K562 (cell line): ENCODE data around the gene PODN. TPM values are rescaled to one million over a fixed set of nuclear protein-coding genes. Genes with fewer than 3 reads are reported as not detected.

Source experiments
- ATAC-seq: fragments of 200-7000 bp; cut with Tn5 transposase; 3 replicates; pipeline ENCODE4 v1.9.1; 2020; ENCODE audit warnings: moderate library complexity
- BruUV-seq: library from RNA; stranded (reverse); fragments of 400-500 nt; replicated peaks from 2 replicates; lab custom pipeline; 2021; lab: Mats Ljungman, UMichigan
- CTCF ChIA-PET: fragments of 300-600 bp; formaldehyde crosslinking; extraction: SDS; loops from one replicate; lab custom pipeline; 2021; ENCODE audit warnings: low intra/inter-chr PET ratio; lab: Yijun Ruan, JAX
- POLR2A ChIA-PET: fragments of 300-600, 350-650 bp; sonication (Branson Sonifier 250); formaldehyde crosslinking; extraction: SDS; loops from one replicate; lab custom pipeline; 2021; ENCODE audit warnings: antibody characterized with exemption, inconsistent platforms; lab: Yijun Ruan, JAX
- DNase-seq, 4 experiments: peaks; one replicate each; pipeline versions ENCODE4 v3.0.0 to v3.0.0-alpha.2; 2011 to 2018; ENCODE audit warnings: low spot score in 3 of 4, mixed read lengths in 3 of 4; ENCODE audit errors: extremely low read depth in 1 of 4
- FAIRE-seq: peaks from 2 replicates; lab custom pipeline; 2011; peaks lifted over from hg19 to GRCh38; lab: Jason Lieb, UNC
- H2AFZ ChIP-seq: 2 replicates; pipeline ENCODE4 v1.6.0; 2011; ENCODE audit warnings: low read depth, low read length, control low read depth, inconsistent platforms
- H3K27ac ChIP-seq: fragments of 200-600 bp; 3 replicates; pipeline ENCODE4 v1.8.0; 2011; ENCODE audit warnings: low read depth, mild to moderate bottlenecking, control low read depth, inconsistent platforms, low read length, moderate library complexity, mixed read lengths; ENCODE audit errors: extremely low read depth
- H3K27me3 ChIP-seq, 2 experiments: fragments of 300-600 bp in 1 of 2; 2 replicates in 1 of 2; 3 replicates in 1 of 2; pipeline versions ENCODE4 v1.6.0 to v1.8.0; 2011; ENCODE audit warnings: inconsistent platforms in 2 of 2, low read length in 2 of 2, mild to moderate bottlenecking in 1 of 2, mixed read lengths in 1 of 2, moderate library complexity in 1 of 2; ENCODE audit not compliant: control insufficient read depth in 2 of 2, insufficient read depth in 2 of 2
- H3K36me3 ChIP-seq: fragments of 300-600 bp; 3 replicates; pipeline ENCODE4 v1.8.0; 2011; ENCODE audit warnings: mild to moderate bottlenecking, low read length, inconsistent platforms; ENCODE audit not compliant: control insufficient read depth, insufficient read depth
- H3K4me1 ChIP-seq, 2 experiments: fragments of 200-600 bp in 1 of 2; replicated peaks in 1 of 2; 2 replicates in 1 of 2; 3 replicates in 1 of 2; pipeline versions ENCODE4 v1.5.1 to v1.8.0; 2011; ENCODE audit warnings: inconsistent platforms in 2 of 2, low read length in 2 of 2, mild to moderate bottlenecking in 1 of 2, mixed read lengths in 1 of 2, moderate library complexity in 1 of 2; ENCODE audit not compliant: control insufficient read depth in 2 of 2, insufficient read depth in 2 of 2
- H3K4me2 ChIP-seq: 2 replicates; pipeline ENCODE4 v1.6.1; 2011; ENCODE audit warnings: low read length, control low read depth, inconsistent platforms, mixed read lengths; ENCODE audit not compliant: insufficient read depth
- H3K4me3 ChIP-seq: fragments of 200-600 bp; sonication (generic), shearing (Covaris generic); 2 replicates; pipeline ENCODE4 v1.5.1; 2016; ENCODE audit warnings: control low read depth, inconsistent platforms
- H3K79me2 ChIP-seq: fragments of 200-600 bp; 3 replicates; pipeline ENCODE4 v1.8.0; 2011; ENCODE audit warnings: low read length, inconsistent platforms; ENCODE audit not compliant: control insufficient read depth, insufficient read depth
- H3K9ac ChIP-seq, 2 experiments: 2 replicates each; pipeline versions ENCODE4 v1.6.0 to v1.6.1; 2011; ENCODE audit warnings: low read depth in 2 of 2, low read length in 2 of 2, control low read depth in 1 of 2, inconsistent platforms in 1 of 2, mild to moderate bottlenecking in 1 of 2, mixed read lengths in 1 of 2; ENCODE audit not compliant: insufficient read depth in 1 of 2
- H3K9me1 ChIP-seq: one replicate; pipeline ENCODE4 v1.6.0; 2011; ENCODE audit warnings: inconsistent platforms, mild to moderate bottlenecking, low read length, moderate library complexity; ENCODE audit not compliant: control insufficient read depth, insufficient read depth
- H3K9me3 ChIP-seq: replicated peaks from 2 replicates; pipeline ENCODE4 v1.5.1; 2011; ENCODE audit warnings: low read depth, low read length, inconsistent platforms; ENCODE audit not compliant: control insufficient read depth, insufficient read depth
- H4K20me1 ChIP-seq: replicated peaks from 2 replicates; pipeline ENCODE4 v1.6.1; 2011; ENCODE audit warnings: low read length, inconsistent platforms, mixed read lengths; ENCODE audit not compliant: control insufficient read depth, insufficient read depth
- BRD9 ChIP-seq: fragments of 450-650 bp; IDR thresholded peaks from 2 replicates; pipeline ENCODE4 v1.6.1; 2018; ENCODE audit warnings: low read depth; ENCODE audit not compliant: partially characterized antibody
- BRF1 ChIP-seq: IDR thresholded peaks from 3 replicates; pipeline ENCODE4 v1.6.1; 2011; ENCODE audit warnings: borderline replicate concordance, mild to moderate bottlenecking; ENCODE audit not compliant: insufficient read length; ENCODE audit errors: extremely low read depth
- CBX1 ChIP-seq: sonication (generic); IDR thresholded peaks from 2 replicates; pipeline ENCODE4 v1.6.1; 2016; ENCODE audit warnings: antibody characterized with exemption, low read depth, mild to moderate bottlenecking
- CCNT2 ChIP-seq: IDR thresholded peaks from 2 replicates; pipeline ENCODE4 v1.6.1; 2011; ENCODE audit warnings: borderline replicate concordance, low read depth, mild to moderate bottlenecking, moderate library complexity, mixed read lengths, low read length; ENCODE audit not compliant: insufficient read length; ENCODE audit errors: extremely low read depth
- E2F3 ChIP-seq: fragments of 250-450 bp; sonication (Bioruptor Pico); IDR thresholded peaks from 2 replicates; pipeline ENCODE4 v1.4.0; 2020; ENCODE audit warnings: mild to moderate bottlenecking
- EWSR1 ChIP-seq: fragments of 450-650 bp; IDR thresholded peaks from 2 replicates; pipeline ENCODE4 v1.6.1; 2018; ENCODE audit warnings: borderline replicate concordance, mild to moderate bottlenecking, low read depth, moderate library complexity; ENCODE audit not compliant: partially characterized antibody
- GATAD2B ChIP-seq: fragments of 450-650 bp; IDR thresholded peaks from 2 replicates; pipeline ENCODE4 v1.6.1; 2017; ENCODE audit warnings: mild to moderate bottlenecking, borderline replicate concordance
- MXI1 ChIP-seq: IDR thresholded peaks from 2 replicates; pipeline ENCODE4 v1.6.1; 2011; ENCODE audit warnings: low read depth, mild to moderate bottlenecking, improper control_type of control experiment, low read length
- NBN ChIP-seq: fragments of 450-650 bp; IDR thresholded peaks from 2 replicates; pipeline ENCODE4 v1.6.1; 2016; ENCODE audit warnings: low read depth, mild to moderate bottlenecking
- PHF8 ChIP-seq: fragments of 200-600 bp; sonication (generic); IDR thresholded peaks from 2 replicates; pipeline ENCODE4 v1.6.1; 2012; ENCODE audit warnings: mixed run types, mild to moderate bottlenecking, inconsistent platforms, low read length, moderate library complexity, borderline replicate concordance
- SRF ChIP-seq, 2 experiments: fragments of 250-450, 450-650 bp in 1 of 2; sonication (Bioruptor Pico) in 1 of 2; sonication (generic) in 1 of 2; formaldehyde crosslinking; IDR thresholded peaks; 2 replicates each; pipeline versions ENCODE4 v1.5.0 to v1.5.1; 2020 to 2022; ENCODE audit warnings: mild to moderate bottlenecking in 1 of 2, missing genetic modification reagents in 1 of 2
- TARDBP ChIP-seq: fragments of 450-650 bp; IDR thresholded peaks from 2 replicates; pipeline ENCODE4 v1.6.1; 2016
- TFAM ChIP-seq: fragments of 250-450 bp; sonication (Bioruptor Pico); conservative IDR thresholded peaks from 2 replicates; pipeline ENCODE4 v1.5.0; 2021; ENCODE audit warnings: mild to moderate bottlenecking, moderate library complexity
- ZNF282 ChIP-seq: sonication (generic); formaldehyde crosslinking; IDR thresholded peaks from 2 replicates; pipeline ENCODE4 v1.8.1; 2023; ENCODE audit warnings: missing genetic modification reagents
- ZNF589 ChIP-seq: fragments of 200-800 bp; sonication (Bioruptor generic); IDR thresholded peaks from 2 replicates; pipeline ENCODE4 v1.6.1; 2016; ENCODE audit warnings: low read depth, missing genetic modification characterization, missing compliant biosample characterization
- WGBS: fragments of 100-300 bp; shearing (Covaris generic); methylation state at CpG from one replicate; pipeline ENCODE4 v1.1.6; 2016; ENCODE audit warnings: low coverage, mixed read lengths; ENCODE audit not compliant: insufficient coverage; ENCODE audit errors: missing lambda C conversion rate; 5-methylcytosine and 5-hydroxymethylcytosine counted together
- in situ Hi-C: fragments of 300-500 bp; cut with MboI; formaldehyde crosslinking; loops from 4 replicates; pipeline ENCODE4 v1.15.0; 2018; ENCODE audit warnings: inconsistent platforms, mixed read lengths
- intact Hi-C: fragments of 100-400 bp; cut with micrococcal nuclease; formaldehyde crosslinking; loops from 2 replicates; pipeline ENCODE4 v1.14.2; 2022
- polyA plus RNA-seq, 8 experiments: library from polyadenylated mRNA; depleted of rRNA in 4 of 8; stranded (reverse) in 5 of 8; unstranded in 3 of 8; fragments of >200 nt; fragmentation: Nextera tagmentation in 2 of 8; fragmentation: Illumina TruSeq in 1 of 8; extraction: Ambion mirVana in 2 of 8; extraction: Trizol in 1 of 8; gene quantifications; 2 replicates each; pipeline versions ENCODE4 v1.2.1 to v1.2.3, GENCODE V29; 2011 to 2014; ENCODE audit warnings: inconsistent platforms in 1 of 8, missing spikeins in 1 of 8
- total RNA-seq, 7 experiments: library from RNA; depleted of rRNA in 6 of 7; stranded (reverse); fragments of >200 nt in 6 of 7; fragmentation: Illumina TruSeq in 2 of 7; extraction: Trizol in 2 of 7; gene quantifications; 2 replicates each; pipeline versions ENCODE4 v1.2.1 to v1.2.3, GENCODE V29; 2011 to 2021; ENCODE audit warnings: low replicate concordance in 1 of 7
- TF ChIP-seq, protein P1 (sequence below): fragments of 450-650 bp; conservative IDR thresholded peaks from 2 replicates; pipeline ENCODE4 v1.6.1; 2016; ENCODE audit warnings: missing genetic modification characterization, low read depth, mild to moderate bottlenecking, missing compliant biosample characterization, moderate library complexity

The PODN gene
- total and polyA plus RNA-seq, 9 of the 15 experiments (the other 6 are each of a cell fraction or from before 2014, with no cell fraction given): not detected

DNA sequence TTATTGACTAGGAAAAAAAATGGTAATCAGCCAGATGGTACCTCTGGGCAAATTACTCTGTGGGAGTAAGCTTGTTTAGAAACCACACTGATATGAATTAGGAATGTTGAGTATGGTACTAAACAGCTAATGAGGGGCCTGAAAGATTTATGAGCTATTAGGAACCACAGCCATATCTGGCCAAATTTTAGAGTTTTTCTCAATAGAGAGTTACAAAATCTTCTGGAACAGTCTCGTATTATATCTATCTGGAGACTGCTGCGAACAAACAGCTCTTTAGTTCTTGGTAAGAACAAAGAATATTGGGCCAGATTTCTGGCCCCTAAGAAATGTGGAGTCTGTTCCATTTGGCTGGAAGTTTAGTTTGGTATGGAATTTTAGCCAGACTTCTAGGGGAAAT is 4.9 kb upstream of the PODN start (continued):
- TF ChIP-seq PHF8 (no peak), TARDBP (no peak), E2F3 (CRISPR knock-in tag) (no peak)

DNA sequence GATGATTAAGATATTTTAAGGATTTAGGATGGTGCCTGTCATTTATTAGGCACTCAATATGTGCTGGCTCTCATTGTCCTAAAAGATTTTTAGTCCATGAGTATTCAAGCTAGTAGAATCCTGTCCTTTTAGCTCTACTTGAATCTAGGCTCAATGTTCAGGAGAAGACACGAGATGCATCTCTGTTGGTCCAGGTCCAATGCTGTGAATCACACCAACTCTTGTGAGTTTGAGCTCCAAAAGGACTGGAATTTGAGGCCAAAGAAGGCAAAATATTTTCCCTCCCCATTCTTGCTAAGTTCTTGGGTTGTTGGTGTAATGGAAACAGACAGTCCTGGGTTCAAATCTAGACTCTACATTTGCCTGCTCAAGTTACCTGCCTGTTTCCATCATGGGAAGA is 1.4 kb upstream of the PODN start:
- Histone ChIP-seq H3K4me2 (no peak overlapping the region), H3K36me3 (no peaks in the 10 kb centered on the region), H3K9me1 (no peaks in the 10 kb centered on the region), H3K27ac (no peak overlapping the region), H3K27me3 (peaks cover 37 to 51% of the 10 kb centered on the region in 2 experiments), H3K4me1 (peaks cover 0 to 22% of the 10 kb centered on the region in 2 experiments; a peak in 2 of 5 replicates), H3K4me3 (no peak overlapping the region), H3K9me3 (no peaks in the 10 kb centered on the region), H4K20me1 (no peaks in the 10 kb centered on the region), H3K79me2 (no peaks in the 10 kb centered on the region), H3K9ac (no peak overlapping the region), H2AFZ (no peak overlapping the region)
- no TSS peak for BruUV-seq
- FAIRE-seq (no peak), ATAC-seq (no peak), DNase-seq (no peak)
- POLR2A ChIA-PET: interaction anchor here (0.6 to 2.8 kb wide), 5 partner anchors 10 to 20 kb away, joined by 3 to 12 read pairs (median 4); no protein-coding TSS in a partner anchor
- in situ Hi-C loops: no loop called here
- intact Hi-C loops: loop anchor here (10.0 kb wide), 1 partner anchor 156 kb away; no protein-coding TSS in a partner anchor
- no peak for TF ChIP-seq CCNT2
- no peak for TF ChIP-seq ZNF589 (CRISPR knock-in tag)
- no peak for TF ChIP-seq TFAM (CRISPR knock-in tag)
- TF ChIP-seq, protein P1, sequence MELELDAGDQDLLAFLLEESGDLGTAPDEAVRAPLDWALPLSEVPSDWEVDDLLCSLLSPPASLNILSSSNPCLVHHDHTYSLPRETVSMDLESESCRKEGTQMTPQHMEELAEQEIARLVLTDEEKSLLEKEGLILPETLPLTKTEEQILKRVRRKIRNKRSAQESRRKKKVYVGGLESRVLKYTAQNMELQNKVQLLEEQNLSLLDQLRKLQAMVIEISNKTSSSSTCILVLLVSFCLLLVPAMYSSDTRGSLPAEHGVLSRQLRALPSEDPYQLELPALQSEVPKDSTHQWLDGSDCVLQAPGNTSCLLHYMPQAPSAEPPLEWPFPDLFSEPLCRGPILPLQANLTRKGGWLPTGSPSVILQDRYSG (tag): no peak
- no peak for TF ChIP-seq ZNF282 (CRISPR knock-in tag)
- no peak for TF ChIP-seq BRF1
- TF ChIP-seq MXI1: no peak
- TF ChIP-seq SRF (CRISPR knock-in tag; IDR thresholded peaks at IDR 0.05): no peak
- TF ChIP-seq BRD9: no peak
- TF ChIP-seq GATAD2B: no peak
- TF ChIP-seq EWSR1: no peak
- no peak for TF ChIP-seq CBX1
- TF ChIP-seq NBN: no peak
- 6% methylated on average over 1 of the region's 1 CpG for WGBS
- CTCF ChIA-PET: no interaction called here
